Sigmoid colon (tissue), 7 donors: ENCODE results near the gene CACNA2D3. TPM values are rescaled to one million over a fixed set of nuclear protein-coding genes. Genes with fewer than 3 reads are reported as not detected.

Experiments
- DNase-seq: peaks from one replicate; pipeline ENCODE4 v3.0.0-alpha.2; 2019
- H3K27ac ChIP-seq, 4 donors: fragments of 200-600 bp; sonication (generic); one replicate each; pipeline ENCODE4 v1.5.1; 2016 to 2019; ENCODE audit warnings: mild to moderate bottlenecking in 1 of 4
- H3K27me3 ChIP-seq, 3 donors: fragments of 200-600 bp; sonication (generic); one replicate each; pipeline ENCODE4 v1.5.1; 2019; ENCODE audit warnings: mild to moderate bottlenecking in 1 of 3
- H3K36me3 ChIP-seq, 4 donors: fragments of 200-600 bp; sonication (generic); one replicate each; pipeline ENCODE4 v1.5.1; 2016 to 2019
- H3K4me1 ChIP-seq, 4 donors: fragments of 200-600 bp; sonication (generic); one replicate each; pipeline ENCODE4 v1.5.1; 2017 to 2019
- H3K4me3 ChIP-seq, 4 donors: fragments of 200-600 bp; sonication (generic); one replicate each; pipeline ENCODE4 v1.5.1; 2017 to 2019; ENCODE audit warnings: mild to moderate bottlenecking in 2 of 4, moderate library complexity in 1 of 4
- H3K9me3 ChIP-seq, 4 donors: fragments of 200-600 bp in 3 of 4; sonication (generic) in 3 of 4; one replicate each; pipeline versions ENCODE4 v1.5.1 to v1.6.1; 2013 to 2019
- CTCF ChIP-seq, 4 experiments: fragments of 450-650 bp in 3 of 4; fragments of 200-600 bp in 1 of 4; IDR thresholded peaks; one replicate each; pipeline ENCODE4 v1.5.1; 2016 to 2019; ENCODE audit warnings: antibody characterized with exemption in 4 of 4, mild to moderate bottlenecking in 3 of 4, moderate library complexity in 2 of 4
- EP300 ChIP-seq, 4 donors: sonication (generic); formaldehyde crosslinking; IDR thresholded peaks; one replicate each; pipeline ENCODE4 v1.6.1; 2017; ENCODE audit warnings: antibody characterized with exemption in 4 of 4
- POLR2A ChIP-seq, 2 donors: fragments of 450-650 bp; IDR thresholded peaks; one replicate each; pipeline ENCODE4 v1.6.1; 2016; ENCODE audit warnings: antibody characterized with exemption in 2 of 2, mild to moderate bottlenecking in 2 of 2, moderate library complexity in 2 of 2
- POLR2AphosphoS5 ChIP-seq, 4 donors: sonication (generic); formaldehyde crosslinking; IDR thresholded peaks; one replicate each; pipeline ENCODE4 v1.6.1; 2017; ENCODE audit warnings: antibody characterized with exemption in 4 of 4
- WGBS, 2 donors: extraction: QIAGEN DNeasy Blood & Tissue Kit; methylation state at CpG; one replicate each; pipeline ENCODE4 v1.1.7; 2013; 5-methylcytosine and 5-hydroxymethylcytosine counted together
- intact Hi-C: fragments of 100-400 bp; cut with DNase I; formaldehyde crosslinking; loops from one replicate; pipeline ENCODE4 v1.15.1; 2023
- polyA plus RNA-seq, 3 donors: library from polyadenylated mRNA; stranded (reverse); fragments of 200-250 nt; gene quantifications; one replicate each; pipeline ENCODE4 v1.2.3, GENCODE V29; 2013
- total RNA-seq, 4 donors: library from RNA; depleted of rRNA; stranded (reverse); fragments of >200 nt; gene quantifications; one replicate each; pipeline ENCODE4 v1.1.0, GENCODE V29; 2016
- donor health status: healthy with polysubstance abuse.
- donor health status: Bipolar disorder and iron deficiency.
- donor health status: healthy.

Gene CACNA2D3
- total and polyA plus RNA-seq, 7 donors = 0.32 to 10.2 (median 4.8) TPM; not detected in 1

- H3K4me3 ChIP-seq = no peak overlapping the region
- intact Hi-C loops = no loop called here
- H3K27ac ChIP-seq = peak overlapping the region in 2 of 4 donors; percentile 64 to 65
- TF ChIP-seq POLR2AphosphoS5 (IDR thresholded peaks at IDR 0.05) = peak in 3 of 4 donors; percentile 21 to 64 (median 26)
- TF ChIP-seq POLR2A (IDR thresholded peaks at IDR 0.05) = no peak
- TF ChIP-seq EP300 (IDR thresholded peaks at IDR 0.05) = peak in 1 of 4 donors; percentile 51
- no peak for TF ChIP-seq CTCF (IDR thresholded peaks at IDR 0.05)
- H3K27me3 ChIP-seq = no peaks in the 10 kb centered on the region
- H3K36me3 ChIP-seq = no peaks in the 10 kb centered on the region
- WGBS, 2 donors = 71 to 82% methylated on average over 2 of the region's 2 CpGs
- peaks cover 0 to 35% (median 14%) of the 10 kb centered on the region in 4 donors for H3K4me1 ChIP-seq
- peaks cover 0 to 8% (median 0%) of the 10 kb centered on the region in 4 donors for H3K9me3 ChIP-seq
- DNase-seq = no peak
Measured at GRCh38 chr3:54527953-54528352, 405.6 kb downstream of the CACNA2D3 start.

GRCh38 chr3:54528668-54529067 is 406.3 kb downstream of the CACNA2D3 start:
- Histone ChIP-seq H3K36me3 (no peaks in the 10 kb centered on the region), H3K9me3 (peaks cover 0 to 8% (median 0%) of the 10 kb centered on the region in 4 donors), H3K27me3 (no peaks in the 10 kb centered on the region), H3K4me3 (no peak overlapping the region), H3K27ac (peak overlapping the region in 2 of 4 donors; percentile 64 to 65), H3K4me1 (peaks cover 0 to 35% (median 14%) of the 10 kb centered on the region in 4 donors)
- no peak for TF ChIP-seq POLR2AphosphoS5 (IDR thresholded peaks at IDR 0.05)
- TF ChIP-seq EP300 (IDR thresholded peaks at IDR 0.05) = no peak
- no peak for TF ChIP-seq POLR2A (IDR thresholded peaks at IDR 0.05)
- TF ChIP-seq CTCF (IDR thresholded peaks at IDR 0.05) = no peak
- WGBS, 2 donors = 74 to 75% methylated on average over 3 of the region's 3 CpGs
- DNase-seq = no peak
- intact Hi-C loops = no loop called here

- intact Hi-C loops = no loop called here
- DNase-seq = no peak
- TF ChIP-seq POLR2A (IDR thresholded peaks at IDR 0.05) (no peak), CTCF (IDR thresholded peaks at IDR 0.05) (no peak), POLR2AphosphoS5 (IDR thresholded peaks at IDR 0.05) (no peak), EP300 (IDR thresholded peaks at IDR 0.05) (no peak)
- Histone ChIP-seq H3K27me3 (no peaks in the 10 kb centered on the region), H3K4me1 (peaks cover 0 to 35% (median 14%) of the 10 kb centered on the region in 4 donors), H3K36me3 (no peaks in the 10 kb centered on the region), H3K27ac (no peak overlapping the region), H3K9me3 (peaks cover 0 to 5% (median 0%) of the 10 kb centered on the region in 4 donors), H3K4me3 (no peak overlapping the region)
- 93 to 94% methylated on average over 5 of the region's 5 CpGs for WGBS, 2 donors
Measured at GRCh38 chr3:54530091-54530490, 407.7 kb downstream of the CACNA2D3 start.

GRCh38 chr3:54530944-54531343 is 408.6 kb downstream of the CACNA2D3 start:
- Histone ChIP-seq H3K4me1 (peaks cover 0 to 40% (median 14%) of the 10 kb centered on the region in 4 donors), H3K27me3 (no peaks in the 10 kb centered on the region), H3K36me3 (no peaks in the 10 kb centered on the region), H3K9me3 (peaks cover 0 to 3% (median 0%) of the 10 kb centered on the region in 4 donors), H3K27ac (no peak overlapping the region), H3K4me3 (no peak overlapping the region)
- DNase-seq = no peak
- 44 to 59% methylated on average over 5 of the region's 5 CpGs for WGBS, 2 donors
- TF ChIP-seq EP300 (IDR thresholded peaks at IDR 0.05) (no peak), POLR2A (IDR thresholded peaks at IDR 0.05) (no peak), CTCF (IDR thresholded peaks at IDR 0.05) (no peak), POLR2AphosphoS5 (IDR thresholded peaks at IDR 0.05) (no peak)
- intact Hi-C loops = no loop called here

- Histone ChIP-seq H3K27me3 (no peaks in the 10 kb centered on the region), H3K4me1 (peaks cover 0 to 47% (median 16%) of the 10 kb centered on the region in 4 donors), H3K9me3 (no peaks in the 10 kb centered on the region), H3K27ac (no peak overlapping the region), H3K36me3 (no peaks in the 10 kb centered on the region), H3K4me3 (no peak overlapping the region)
- no peak for TF ChIP-seq CTCF (IDR thresholded peaks at IDR 0.05)
- no peak for DNase-seq
- intact Hi-C loops = no loop called here
- WGBS, 2 donors = 89 to 94% methylated on average over 6 of the region's 6 CpGs
Measured at GRCh38 chr3:54531741-54532140, 409.4 kb downstream of the CACNA2D3 start.
